ENCODE data around the gene THOC1.

- TF ChIP-seq RAD21 (IDR thresholded peaks at IDR 0.05; ENCODE audit: low read depth): no peak
- TF ChIP-seq EP300 (IDR thresholded peaks at IDR 0.05; ENCODE audit: borderline replicate concordance): no peak
- TF ChIP-seq ZBTB7A (IDR thresholded peaks at IDR 0.05; ENCODE audit: low read depth): no peak
- TF ChIP-seq NFIC (IDR thresholded peaks at IDR 0.05): no peak
- TF ChIP-seq TAF1 (IDR thresholded peaks at IDR 0.05; ENCODE audit: low read depth): no peak
- TF ChIP-seq MAX (IDR thresholded peaks at IDR 0.05): no peak
- TF ChIP-seq FOXM1 (IDR thresholded peaks at IDR 0.05; ENCODE audit: borderline replicate concordance, low read depth): no peak
- TF ChIP-seq REST (IDR thresholded peaks at IDR 0.05; ENCODE audit: low read depth): no peak
- no peak for TF ChIP-seq YY1 (IDR thresholded peaks at IDR 0.05; ENCODE audit: low read depth)
- no peak for TF ChIP-seq TEAD4 (IDR thresholded peaks at IDR 0.05)
- TF ChIP-seq TCF12 (IDR thresholded peaks at IDR 0.05; ENCODE audit: low read depth): no peak
- TF ChIP-seq CREB1 (IDR thresholded peaks at IDR 0.05; ENCODE audit: low read depth): no peak
- no peak for TF ChIP-seq EGR1 (IDR thresholded peaks at IDR 0.05)
- TF ChIP-seq, protein P1, sequence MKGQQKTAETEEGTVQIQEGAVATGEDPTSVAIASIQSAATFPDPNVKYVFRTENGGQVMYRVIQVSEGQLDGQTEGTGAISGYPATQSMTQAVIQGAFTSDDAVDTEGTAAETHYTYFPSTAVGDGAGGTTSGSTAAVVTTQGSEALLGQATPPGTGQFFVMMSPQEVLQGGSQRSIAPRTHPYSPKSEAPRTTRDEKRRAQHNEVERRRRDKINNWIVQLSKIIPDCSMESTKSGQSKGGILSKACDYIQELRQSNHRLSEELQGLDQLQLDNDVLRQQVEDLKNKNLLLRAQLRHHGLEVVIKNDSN (IDR thresholded peaks at IDR 0.05): 0 out of 2 replicates have a peak, but pooled peaks have one; percentile 19
Observed at GRCh38 chr18:248053-248452, 19.8 kb downstream of the THOC1 start.
